NCI-H2196 treated with DMSO at 0.1 percent for 48 hours (cell line): ENCODE measurements around the gene GLRX2.
"Not testable (repeated sequence)": the region's sequence is repeated elsewhere in the genome, so short reads cannot be mapped to it uniquely, and the experiment has no call there.

ENCODE experiments used
- DNase-seq: peaks from one replicate; lab custom pipeline; 2025; ENCODE audit not compliant: unreplicated experiment; lab: John Stamatoyannopoulos, UW

GLRX2 gene

GRCh38 chr1:193104907-193105820 is at the start of gene GLRX2:
GLRX2 (minus strand) TSS chr1:193105414; CDS start chr1:193105382, 32 bp downstream.
- DNase-seq = peak; percentile 50

- DNase-seq = no peak
These were observed 39.8 kb upstream of the GLRX2 start for GRCh38 chr1:193144999-193145398.

DNA sequence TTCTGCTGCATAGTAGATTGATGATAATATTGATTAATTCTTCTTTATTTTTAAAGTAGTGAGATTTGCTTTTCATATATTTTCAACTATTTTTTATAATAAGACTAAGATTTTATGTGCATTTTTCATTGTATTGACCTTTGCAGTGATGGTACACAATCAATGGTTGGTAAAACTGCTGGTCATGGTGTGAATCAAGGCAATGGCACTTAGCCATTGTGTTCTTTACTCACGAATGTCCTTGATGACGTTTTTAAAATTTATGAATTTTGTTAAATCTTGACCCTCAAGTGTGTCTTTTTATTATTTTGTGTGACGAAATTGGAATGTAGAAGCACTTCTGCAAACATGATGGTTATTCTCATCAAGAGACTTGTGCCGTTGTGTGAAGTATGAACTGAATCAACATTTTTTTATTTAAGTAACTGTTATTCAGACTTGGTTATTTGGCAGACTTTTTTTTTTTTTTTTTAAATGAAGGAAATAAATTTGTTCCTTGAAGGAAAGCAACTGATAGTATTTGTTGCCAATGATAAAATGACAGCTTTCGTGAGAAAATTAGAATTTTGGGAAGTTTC is 39.2 kb upstream of the GLRX2 start:
- DNase-seq = no peak

DNA sequence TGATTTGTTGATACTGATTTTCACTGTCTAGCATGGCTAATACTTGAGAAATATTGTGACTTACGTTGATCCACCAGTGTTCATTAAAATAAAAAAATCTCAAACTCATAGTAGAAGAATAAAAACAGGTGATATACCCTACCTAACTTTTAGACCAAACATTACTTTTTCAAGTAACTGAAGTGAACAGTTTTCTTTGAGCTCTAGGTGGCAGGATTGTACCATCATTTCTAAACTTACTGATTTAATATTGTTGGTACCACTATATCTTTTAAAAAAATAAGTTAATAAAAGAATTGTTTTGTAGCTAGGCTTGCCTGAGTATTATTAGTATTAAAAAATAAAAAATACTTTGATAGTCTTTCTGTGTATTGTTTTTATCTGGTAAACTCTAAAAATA is 38.1 kb upstream of the GLRX2 start:
- no peak for DNase-seq

- DNase-seq = no peak
These were observed 37.2 kb upstream of the GLRX2 start for GRCh38 chr1:193142409-193142808.

GRCh38 chr1:193141804-193142203 is 36.6 kb upstream of the GLRX2 start:
- no peak for DNase-seq

- DNase-seq = no peak
These were observed 35.0 kb upstream of the GLRX2 start for GRCh38 chr1:193140254-193140653.

- no peak for DNase-seq
These were observed 26.1 kb upstream of the GLRX2 start for GRCh38 chr1:193131266-193131860.

- DNase-seq = no peak
These were observed 20.2 kb upstream of the GLRX2 start for GRCh38 chr1:193125369-193125768.

DNA sequence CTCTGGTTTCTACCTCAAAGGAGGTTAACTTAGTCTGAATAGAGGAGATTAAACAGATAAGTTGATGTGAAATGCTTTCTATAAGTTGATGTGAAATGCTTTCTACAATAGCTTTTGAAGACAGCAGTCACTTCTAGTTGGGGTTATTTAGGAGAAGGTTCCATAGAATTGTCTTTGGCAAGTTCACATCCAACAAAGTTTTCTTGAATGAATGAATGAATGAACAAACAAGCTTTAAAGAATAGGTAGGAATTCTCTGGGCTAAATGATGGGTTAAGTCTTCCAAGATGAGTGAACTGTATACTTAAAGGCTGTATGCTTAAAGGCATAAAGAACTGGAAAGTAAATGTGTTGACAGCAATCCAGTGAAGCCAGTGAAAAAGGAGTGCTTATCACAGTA is 18.5 kb upstream of the GLRX2 start:
- DNase-seq = no peak

DNA sequence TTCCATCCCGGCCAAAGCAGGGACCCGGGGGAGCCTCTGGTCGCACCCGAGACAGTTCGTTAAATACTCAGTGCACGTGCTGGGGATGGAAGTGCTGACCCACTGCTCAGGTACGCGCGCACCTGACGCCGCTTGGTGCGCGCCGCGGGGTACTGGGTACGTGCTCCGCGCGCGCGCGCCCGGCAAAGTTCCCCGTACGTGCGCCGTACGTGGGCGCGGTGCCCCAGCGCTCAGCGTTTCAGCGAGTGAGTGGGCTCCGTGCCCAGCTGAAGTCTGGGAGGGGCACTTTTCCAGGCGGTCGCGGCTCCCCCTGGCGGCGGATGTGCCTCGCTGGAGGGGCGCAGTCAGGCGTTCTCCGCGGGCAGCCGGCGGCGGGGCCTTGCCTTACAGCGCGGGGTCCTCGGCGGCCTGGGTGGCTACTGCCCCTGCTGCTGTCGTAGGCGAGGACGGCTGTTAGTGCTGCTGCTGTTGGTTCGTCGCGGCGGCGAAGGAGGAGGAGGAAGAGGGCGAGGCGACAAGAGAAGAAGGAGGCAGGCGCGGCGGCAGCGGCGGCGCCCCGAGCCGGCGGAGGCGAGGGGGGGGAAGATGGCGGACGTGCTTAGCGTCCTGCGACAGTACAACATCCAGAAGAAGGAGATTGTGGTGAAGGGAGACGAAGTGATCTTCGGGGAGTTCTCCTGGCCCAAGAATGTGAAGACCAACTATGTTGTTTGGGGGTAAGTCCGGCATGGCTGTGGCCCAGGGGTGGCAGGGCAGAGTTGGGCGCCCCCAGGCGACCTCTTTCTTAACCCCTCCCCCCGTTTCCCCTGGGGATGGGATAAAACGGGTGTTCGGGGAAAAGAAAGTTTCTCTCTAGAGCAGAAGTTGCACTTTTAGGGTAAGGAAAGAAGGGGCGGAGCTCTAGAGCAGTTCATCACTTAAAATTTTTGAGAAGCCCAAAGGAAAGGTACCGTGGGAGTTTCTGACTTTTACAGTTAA is 16.7 kb upstream of the GLRX2 start, which contains the start of gene CDC73:
TSS of gene CDC73 (plus strand) at position 416 of the 978 bp plus-strand sequence. CDS start at position 586, 170 bp downstream.
- peak; percentile 92 for DNase-seq

- no peak for DNase-seq
These were observed 15.5 kb upstream of the GLRX2 start for GRCh38 chr1:193120604-193121166.

DNA sequence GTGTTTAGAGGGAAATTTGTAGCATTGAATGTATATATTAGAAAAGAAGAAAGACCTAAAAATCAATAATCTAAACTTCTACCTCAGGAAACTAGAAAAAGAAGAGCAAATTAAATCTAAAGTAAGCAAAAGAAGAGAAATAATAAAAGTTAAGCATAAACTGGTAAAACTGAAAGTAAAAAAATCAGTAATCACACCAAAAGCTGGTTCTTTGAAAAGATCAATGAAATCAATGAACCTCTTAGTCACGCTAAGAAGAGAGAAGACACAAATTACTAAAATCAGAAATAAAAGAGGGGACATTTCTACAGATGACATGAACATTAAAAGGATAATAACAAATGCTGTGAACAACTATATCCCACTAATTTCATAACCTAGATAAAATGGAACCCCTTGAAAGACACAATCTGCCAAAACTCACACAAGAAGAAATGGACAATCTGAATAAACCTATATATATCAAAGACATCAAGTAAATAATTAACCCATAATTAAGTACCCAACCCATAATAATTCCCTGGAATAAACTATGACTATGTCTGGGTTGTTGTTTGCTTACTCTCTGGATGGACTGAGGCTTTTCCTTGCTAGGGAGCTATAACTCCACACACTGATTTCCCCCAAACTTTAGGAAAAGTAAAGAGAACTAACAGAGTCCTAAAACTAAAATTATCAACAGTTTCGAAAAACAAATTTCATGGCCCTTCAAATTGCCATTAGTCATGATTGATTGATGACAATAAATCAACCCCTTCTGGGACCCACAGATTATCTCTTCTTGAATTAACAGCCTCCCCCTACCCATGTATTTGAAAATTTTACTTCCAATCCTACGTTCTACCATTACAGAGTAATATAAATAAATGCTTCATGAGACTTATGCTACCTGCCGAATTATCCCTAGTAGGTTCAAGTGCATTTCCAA is 13.9 kb upstream of the GLRX2 start:
- DNase-seq = no peak

DNA sequence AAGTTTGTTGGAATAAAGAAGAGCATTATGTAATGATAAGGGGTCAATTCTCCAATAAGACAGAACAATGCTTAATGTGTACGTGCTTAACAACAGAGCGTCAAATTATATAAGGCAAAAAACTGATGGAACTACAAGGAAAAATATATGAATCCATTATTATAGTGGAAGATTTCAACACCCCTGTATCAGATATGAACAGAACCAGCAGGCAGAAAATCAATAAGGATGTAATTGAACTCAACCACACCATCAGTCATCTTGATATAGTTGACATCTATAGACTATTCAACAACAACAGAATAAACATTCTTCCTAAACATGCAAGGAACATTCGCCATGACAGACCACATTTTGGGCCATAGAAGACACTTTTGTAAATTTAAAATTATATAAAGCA is 13.0 kb upstream of the GLRX2 start:
- no peak for DNase-seq

DNA sequence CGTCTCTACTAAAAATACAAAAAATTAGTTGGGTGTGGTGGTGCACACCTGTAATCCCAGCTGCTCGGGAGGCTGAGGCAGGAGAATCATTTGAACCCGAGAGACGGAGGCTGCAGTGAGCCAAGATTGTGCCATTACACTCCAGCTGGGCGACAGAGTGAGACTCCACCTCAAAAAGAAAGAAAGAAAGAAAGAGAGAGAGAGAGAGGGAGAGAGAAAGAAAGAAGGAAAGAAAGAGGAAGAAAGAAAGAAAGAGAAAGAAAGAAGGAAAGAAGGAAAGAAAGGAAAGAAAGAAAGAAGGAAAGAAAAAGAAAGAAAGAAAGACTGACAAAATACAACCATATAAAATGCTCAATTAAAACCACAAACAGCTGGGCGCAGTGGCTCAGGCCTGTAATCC is 12.0 kb upstream of the GLRX2 start:
- not testable (repeated sequence) for DNase-seq

- no peak for DNase-seq
These were observed 10.5 kb upstream of the GLRX2 start for GRCh38 chr1:193115629-193116227.

DNA sequence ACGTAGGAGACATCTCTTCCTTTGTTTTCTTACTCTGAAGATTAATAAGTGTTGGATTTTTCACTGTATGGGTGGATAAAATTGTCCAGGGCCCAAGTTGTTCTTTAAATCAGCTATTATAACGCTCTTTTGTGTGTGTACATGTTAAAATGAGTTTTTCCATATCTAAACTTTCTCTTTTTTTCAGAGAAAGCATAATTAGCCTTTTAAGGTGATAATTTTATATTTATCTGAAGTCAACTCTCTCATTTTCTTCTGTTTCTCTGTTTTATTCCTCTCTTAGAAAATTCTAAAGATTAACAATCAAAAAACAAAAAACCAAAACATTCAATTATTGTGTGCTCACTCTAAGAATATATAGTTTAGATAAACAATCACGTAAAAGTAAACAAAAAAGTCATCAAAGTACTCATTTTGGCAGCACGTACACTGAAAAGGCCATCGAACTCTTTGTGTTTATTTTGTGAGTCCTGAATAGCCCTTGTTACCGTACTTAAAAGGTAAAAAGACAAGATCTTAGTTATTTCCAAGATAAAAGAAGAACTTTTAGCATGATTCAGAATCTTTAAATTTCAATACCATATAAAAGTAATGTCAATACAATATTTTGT is 9.4 kb upstream of the GLRX2 start:
- no peak for DNase-seq

GRCh38 chr1:193113992-193114332 is 8.7 kb upstream of the GLRX2 start:
- no peak for DNase-seq
